Uterus (tissue), 4 donors: ENCODE measurements around the gene RGS10. TPM values are rescaled to one million over a fixed set of nuclear protein-coding genes. Genes with fewer than 3 reads are reported as not detected.
A peak's percentile ranks its signal among the peaks of the same experiment; 100 is the strongest.

ENCODE experiments used
- DNase-seq, 2 donors: peaks; one replicate each; pipeline ENCODE4 v3.0.0-alpha.2; 2019 to 2020
- H3K27ac ChIP-seq, 2 donors: fragments of 200-600 bp; sonication (generic); 1 replicate in 1 of 2; 2 replicates in 1 of 2; pipeline ENCODE4 v1.5.1; 2016 to 2018
- H3K27me3 ChIP-seq, 2 donors: fragments of 200-600 bp; sonication (generic); one replicate each; pipeline ENCODE4 v1.5.1; 2018 to 2019; ENCODE audit warnings: control low read depth in 1 of 2
- H3K36me3 ChIP-seq, 2 donors: fragments of 200-600 bp; sonication (generic); one replicate each; pipeline ENCODE4 v1.5.1; 2019; ENCODE audit warnings: control low read depth in 1 of 2
- H3K4me1 ChIP-seq, 2 donors: fragments of 200-600 bp; sonication (generic); one replicate each; pipeline ENCODE4 v1.5.1; 2018 to 2019; ENCODE audit warnings: control low read depth in 1 of 2
- H3K4me3 ChIP-seq, 2 donors: fragments of 200-600 bp; sonication (generic); 1 replicate in 1 of 2; 2 replicates in 1 of 2; pipeline ENCODE4 v1.5.1; 2018 to 2019; ENCODE audit warnings: mild to moderate bottlenecking in 1 of 2
- H3K9me3 ChIP-seq, 2 donors: fragments of 200-600 bp; sonication (generic); one replicate each; pipeline ENCODE4 v1.5.1; 2019; ENCODE audit warnings: control low read depth in 1 of 2
- CTCF ChIP-seq, 4 experiments: fragments of 200-600 bp in 2 of 4; fragments of 450-650 bp in 2 of 4; sonication (generic) in 2 of 4; IDR thresholded peaks; one replicate each; pipeline ENCODE4 v1.5.1; 2016 to 2019; ENCODE audit warnings: antibody characterized with exemption in 4 of 4, mild to moderate bottlenecking in 2 of 4, moderate library complexity in 1 of 4
- POLR2A ChIP-seq, 2 donors: fragments of 450-650 bp; IDR thresholded peaks; one replicate each; pipeline ENCODE4 v1.6.1; 2016; ENCODE audit warnings: antibody characterized with exemption in 2 of 2, mild to moderate bottlenecking in 1 of 2, moderate library complexity in 1 of 2
- intact Hi-C: fragments of 100-400 bp; cut with DNase I; formaldehyde crosslinking; loops from one replicate; pipeline ENCODE4 v1.15.1; 2023; ENCODE audit warnings: low total_unique reads
- total RNA-seq, 4 donors: library from RNA; depleted of rRNA in 3 of 4; stranded (reverse); fragments of >200 nt in 3 of 4; gene quantifications; one replicate each; pipeline versions ENCODE4 v1.1.0 to v1.2.4, GENCODE V29; 2014 to 2023
- donor health status: DM: yes; HTN: yes; CAD: no.

RGS10 gene
- total RNA-seq, 4 donors from 2014 or later: 29.1 to 165 (median 64.1) TPM

GRCh38 chr10:119495545-119495944, 47.0 kb downstream of the RGS10 start:
- H3K9me3 ChIP-seq: no peaks in the 10 kb centered on the region
- no peak for DNase-seq
- intact Hi-C loops: no loop called here
- H3K27ac ChIP-seq: peak overlapping the region; percentile 69 to 86
- H3K4me1 ChIP-seq: no peaks in the 10 kb centered on the region
- no peak for TF ChIP-seq CTCF (IDR thresholded peaks at IDR 0.05)
- no peak for TF ChIP-seq POLR2A (IDR thresholded peaks at IDR 0.05)
- no peaks in the 10 kb centered on the region for H3K27me3 ChIP-seq
- no peaks in the 10 kb centered on the region for H3K36me3 ChIP-seq
- H3K4me3 ChIP-seq: no peak overlapping the region

GRCh38 chr10:119495021-119495505, 47.5 kb downstream of the RGS10 start:
- TF ChIP-seq CTCF (IDR thresholded peaks at IDR 0.05) (no peak), POLR2A (IDR thresholded peaks at IDR 0.05) (no peak)
- Histone ChIP-seq H3K27me3 (no peaks in the 10 kb centered on the region), H3K4me3 (no peak overlapping the region), H3K9me3 (no peaks in the 10 kb centered on the region), H3K27ac (peak overlapping the region; percentile 69 to 86), H3K36me3 (no peaks in the 10 kb centered on the region), H3K4me1 (no peaks in the 10 kb centered on the region)
- intact Hi-C loops: no loop called here
- DNase-seq: peak in 1 of 2 donors; percentile 48

GRCh38 chr10:119494236-119495020, 48.1 kb downstream of the RGS10 start:
- H3K36me3 ChIP-seq: no peaks in the 10 kb centered on the region
- no peaks in the 10 kb centered on the region for H3K4me1 ChIP-seq
- no peaks in the 10 kb centered on the region for H3K9me3 ChIP-seq
- no peak for DNase-seq
- H3K4me3 ChIP-seq: no peak overlapping the region
- intact Hi-C loops: no loop called here
- H3K27ac ChIP-seq: peak overlapping the region; percentile 69 to 86
- no peaks in the 10 kb centered on the region for H3K27me3 ChIP-seq
- TF ChIP-seq POLR2A (IDR thresholded peaks at IDR 0.05): no peak
- TF ChIP-seq CTCF (IDR thresholded peaks at IDR 0.05): no peak

GRCh38 chr10:119493155-119493554, 49.4 kb downstream of the RGS10 start:
- no peak overlapping the region for H3K4me3 ChIP-seq
- H3K27me3 ChIP-seq: no peaks in the 10 kb centered on the region
- no peaks in the 10 kb centered on the region for H3K9me3 ChIP-seq
- H3K4me1 ChIP-seq: no peaks in the 10 kb centered on the region
- no peak for DNase-seq
- H3K36me3 ChIP-seq: no peaks in the 10 kb centered on the region
- intact Hi-C loops: no loop called here
- peak overlapping the region in 1 of 2 donors; percentile 86 for H3K27ac ChIP-seq
- TF ChIP-seq POLR2A (IDR thresholded peaks at IDR 0.05): no peak
- no peak for TF ChIP-seq CTCF (IDR thresholded peaks at IDR 0.05)

- intact Hi-C loops: no loop called here
- no peak overlapping the region for H3K4me3 ChIP-seq
- no peak for DNase-seq
- H3K9me3 ChIP-seq: no peaks in the 10 kb centered on the region
- H3K27ac ChIP-seq: peak overlapping the region in 1 of 2 donors; percentile 7
- H3K4me1 ChIP-seq: no peaks in the 10 kb centered on the region
- no peaks in the 10 kb centered on the region for H3K36me3 ChIP-seq
- TF ChIP-seq POLR2A (IDR thresholded peaks at IDR 0.05): no peak
- no peak for TF ChIP-seq CTCF (IDR thresholded peaks at IDR 0.05)
- no peaks in the 10 kb centered on the region for H3K27me3 ChIP-seq
Measured at GRCh38 chr10:119491966-119492757, 50.4 kb downstream of the RGS10 start.
